ENCODE data around the gene ARSG.

The ARSG gene

GRCh38 chr17:68321556-68321954 is 30.3 kb downstream of the ARSG start:
- TF ChIP-seq CTCF (conservative IDR thresholded peaks at IDR 0.05; ENCODE audit: low read depth, low read length) = no peak
- H3K4me2 ChIP-seq = no peak overlapping the region
- H3K27ac ChIP-seq = no peak overlapping the region
- H3K27me3 ChIP-seq (ENCODE audit: insufficient read depth, low read depth) = no peaks in the 10 kb centered on the region
- no peaks in the 10 kb centered on the region for H4K20me1 ChIP-seq (ENCODE audit: insufficient read depth)
- H3K4me3 ChIP-seq (IDR thresholded peaks at IDR 0.05; ENCODE audit: insufficient read depth, low read depth, low read length) = no peak overlapping the region
- H3K79me2 ChIP-seq (ENCODE audit: insufficient read depth, low read depth) = no peaks in the 10 kb centered on the region
- H3K36me3 ChIP-seq (ENCODE audit: insufficient read depth) = no peaks in the 10 kb centered on the region
- H3K4me1 ChIP-seq (ENCODE audit: low read depth, poor library complexity, severe bottlenecking) = no peaks in the 10 kb centered on the region
- no peak overlapping the region for H2AFZ ChIP-seq (ENCODE audit: low read depth)
- H3K9ac ChIP-seq = no peak overlapping the region

GRCh38 chr17:68322630-68323029 is 31.3 kb downstream of the ARSG start:
- Histone ChIP-seq H3K4me2 (no peak overlapping the region), H3K36me3 (ENCODE audit: insufficient read depth) (no peaks in the 10 kb centered on the region), H3K27ac (no peak overlapping the region), H3K4me1 (ENCODE audit: low read depth, poor library complexity, severe bottlenecking) (no peaks in the 10 kb centered on the region), H3K79me2 (ENCODE audit: insufficient read depth, low read depth) (no peaks in the 10 kb centered on the region), H2AFZ (ENCODE audit: low read depth) (no peak overlapping the region), H3K27me3 (ENCODE audit: insufficient read depth, low read depth) (no peaks in the 10 kb centered on the region), H3K4me3 (IDR thresholded peaks at IDR 0.05; ENCODE audit: insufficient read depth, low read depth, low read length) (no peak overlapping the region), H4K20me1 (ENCODE audit: insufficient read depth) (no peaks in the 10 kb centered on the region), H3K9ac (no peak overlapping the region)
- TF ChIP-seq CTCF (conservative IDR thresholded peaks at IDR 0.05; ENCODE audit: low read depth, low read length) = no peak

GRCh38 chr17:68324114-68324513 is 32.8 kb downstream of the ARSG start:
- Histone ChIP-seq H3K4me3 (IDR thresholded peaks at IDR 0.05; ENCODE audit: insufficient read depth, low read depth, low read length) (no peak overlapping the region), H2AFZ (ENCODE audit: low read depth) (no peak overlapping the region), H4K20me1 (ENCODE audit: insufficient read depth) (no peaks in the 10 kb centered on the region), H3K36me3 (ENCODE audit: insufficient read depth) (no peaks in the 10 kb centered on the region), H3K9ac (no peak overlapping the region), H3K79me2 (ENCODE audit: insufficient read depth, low read depth) (no peaks in the 10 kb centered on the region), H3K27ac (no peak overlapping the region), H3K4me1 (ENCODE audit: low read depth, poor library complexity, severe bottlenecking) (no peaks in the 10 kb centered on the region), H3K27me3 (ENCODE audit: insufficient read depth, low read depth) (no peaks in the 10 kb centered on the region), H3K4me2 (no peak overlapping the region)
- no peak for TF ChIP-seq CTCF (conservative IDR thresholded peaks at IDR 0.05; ENCODE audit: low read depth, low read length)

- H3K4me2 ChIP-seq = no peak overlapping the region
- no peaks in the 10 kb centered on the region for H3K36me3 ChIP-seq (ENCODE audit: insufficient read depth)
Measured at GRCh38 chr17:68324654-68325336, 33.5 kb downstream of the ARSG start.

More at GRCh38 chr17:68324654-68325336, 33.5 kb downstream of the ARSG start:
- no peak overlapping the region for H2AFZ ChIP-seq (ENCODE audit: low read depth)
- H3K9ac ChIP-seq = no peak overlapping the region
- no peaks in the 10 kb centered on the region for H3K27me3 ChIP-seq (ENCODE audit: insufficient read depth, low read depth)
- H3K79me2 ChIP-seq (ENCODE audit: insufficient read depth, low read depth) = no peaks in the 10 kb centered on the region
- no peak overlapping the region for H3K4me3 ChIP-seq (IDR thresholded peaks at IDR 0.05; ENCODE audit: insufficient read depth, low read depth, low read length)
- H4K20me1 ChIP-seq (ENCODE audit: insufficient read depth) = no peaks in the 10 kb centered on the region
- TF ChIP-seq CTCF (conservative IDR thresholded peaks at IDR 0.05; ENCODE audit: low read depth, low read length) = no peak
- H3K27ac ChIP-seq = no peak overlapping the region
- H3K4me1 ChIP-seq (ENCODE audit: low read depth, poor library complexity, severe bottlenecking) = no peaks in the 10 kb centered on the region
